ENCODE data around the gene RFC3.

Gene RFC3

DNA sequence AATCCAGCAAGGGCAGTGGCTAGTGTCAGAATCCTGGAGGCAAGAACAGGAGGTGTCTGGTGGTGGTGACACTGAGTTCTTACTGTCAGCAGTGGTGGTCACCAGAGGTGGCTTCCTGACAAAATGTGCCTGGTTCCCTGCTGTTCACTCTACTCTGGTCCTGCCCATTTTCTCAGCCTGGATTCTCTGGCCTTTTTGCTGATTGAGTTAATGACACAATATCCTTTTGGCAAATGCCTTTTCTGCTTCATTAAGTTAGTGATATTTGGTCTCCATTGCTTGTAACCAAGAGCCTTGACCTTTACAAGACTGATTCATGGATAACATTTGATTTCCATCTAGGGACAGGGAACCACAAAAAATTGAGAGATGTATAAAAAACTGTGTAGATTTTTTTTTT lies 51.1 kb downstream of the RFC3 start:
- no peak for DNase-seq

DNA sequence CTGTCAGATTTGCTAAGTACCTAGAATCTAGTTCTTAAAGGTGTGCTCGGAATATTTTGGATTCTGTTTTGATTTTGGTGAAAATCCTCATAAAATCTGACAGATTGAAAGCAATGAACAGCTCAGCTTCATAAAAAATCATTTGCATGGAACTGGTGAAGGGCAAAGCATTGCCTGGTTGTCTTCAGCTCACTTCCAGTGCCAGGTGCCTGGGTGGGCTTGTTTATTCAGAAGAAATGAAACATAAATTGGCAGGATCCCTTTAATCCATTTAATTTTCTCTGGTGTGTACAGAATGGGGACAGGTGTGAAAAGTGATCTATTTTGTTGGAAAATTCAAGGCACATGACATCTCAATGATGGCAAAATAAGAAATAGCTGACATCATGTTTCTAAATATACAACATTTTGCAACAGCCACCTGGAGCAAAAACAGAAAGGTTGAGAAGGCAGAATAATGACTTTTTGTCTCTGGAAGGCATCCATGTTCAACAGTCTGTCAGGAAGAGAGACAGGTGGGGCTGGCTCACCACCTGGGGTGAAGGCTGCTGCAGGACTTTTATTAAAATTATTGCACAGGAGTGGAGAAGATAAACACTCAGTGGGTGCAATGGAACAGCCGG lies 52.2 kb downstream of the RFC3 start:
- no peak for DNase-seq

DNA sequence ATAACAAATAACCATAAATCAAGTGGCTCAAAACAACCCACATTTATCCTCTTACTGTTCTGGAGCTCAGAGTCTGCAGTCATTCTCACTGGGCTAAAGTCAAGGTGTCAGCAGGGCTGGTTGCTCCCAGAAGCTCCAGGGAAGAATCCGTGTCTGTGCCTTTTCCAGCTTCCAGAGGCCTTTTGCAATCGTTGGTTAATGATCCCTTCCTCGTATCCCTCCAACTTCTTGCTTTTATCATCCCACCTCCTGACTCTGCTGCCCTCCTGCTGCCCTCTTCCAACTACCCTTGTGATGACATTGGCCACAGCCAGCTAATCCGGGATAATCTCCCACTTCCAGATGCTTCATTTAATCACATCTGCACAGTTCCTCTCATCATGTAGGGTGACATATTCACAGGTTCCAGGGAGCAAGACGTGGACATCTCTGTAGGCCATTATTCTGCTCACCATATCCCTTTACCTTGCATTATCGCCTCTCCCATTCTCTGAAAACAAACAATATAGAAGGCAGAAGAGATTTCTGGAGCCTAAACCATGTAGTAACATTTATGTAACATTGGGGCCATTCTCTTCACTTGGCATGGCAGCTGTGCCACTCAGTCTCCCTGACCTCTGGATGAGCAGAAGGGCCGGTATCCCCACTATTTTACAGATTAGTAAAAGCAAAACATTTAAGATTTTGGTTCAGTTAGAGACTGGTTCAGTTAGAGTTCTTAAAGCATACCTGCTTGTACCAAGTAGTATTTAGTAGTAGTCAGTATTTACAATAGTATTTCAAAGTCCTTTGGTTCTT lies 53.5 kb downstream of the RFC3 start:
- no peak for DNase-seq

DNA sequence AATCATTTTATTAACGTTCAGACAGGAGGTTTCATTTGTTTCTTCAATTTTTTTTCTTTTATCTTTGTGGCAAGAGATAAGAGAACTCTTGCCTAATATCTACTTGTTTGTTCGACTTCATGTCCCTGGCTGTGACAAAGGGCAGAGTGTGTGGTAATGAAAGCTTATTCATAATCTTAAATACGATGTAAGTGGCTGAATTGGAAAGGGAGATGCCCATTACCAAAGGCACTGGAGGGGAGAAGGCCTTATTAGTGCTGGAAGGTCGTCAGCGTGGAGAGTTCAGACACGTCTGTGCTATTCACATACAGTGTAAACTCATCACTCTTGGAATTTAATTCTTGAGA lies 54.0 kb downstream of the RFC3 start:
- no peak for DNase-seq

DNA sequence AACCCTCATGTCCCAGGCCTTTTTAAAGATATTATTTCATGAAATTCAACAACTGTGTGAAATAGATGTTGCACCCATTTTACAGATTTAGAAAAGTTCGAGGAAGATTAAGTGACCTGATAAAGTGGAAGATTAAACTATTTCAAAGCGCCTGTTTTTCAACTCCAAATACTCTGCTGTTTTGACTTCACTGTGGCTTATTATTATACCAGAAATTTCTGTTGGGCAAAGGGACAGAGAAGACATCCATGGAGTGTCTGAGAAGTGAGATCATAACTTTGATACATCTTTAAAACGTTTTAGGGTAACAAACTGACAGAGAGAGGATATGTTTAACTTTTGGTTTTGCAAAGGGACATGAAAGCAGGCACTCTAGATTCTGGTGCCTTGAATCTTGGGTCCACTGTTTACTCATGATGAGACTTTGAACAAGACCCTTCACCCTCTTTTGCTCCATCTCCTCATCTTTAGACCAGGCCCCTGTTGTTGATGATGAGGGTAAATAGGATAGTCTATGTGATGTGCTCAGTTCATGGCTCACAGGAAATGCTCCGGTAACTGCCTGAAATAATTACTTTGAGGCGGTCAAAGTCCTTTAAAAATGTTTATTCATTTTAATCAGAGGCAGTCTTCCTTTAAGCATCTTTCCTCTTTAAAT lies 55.4 kb downstream of the RFC3 start:
- DNase-seq = no peak

DNA sequence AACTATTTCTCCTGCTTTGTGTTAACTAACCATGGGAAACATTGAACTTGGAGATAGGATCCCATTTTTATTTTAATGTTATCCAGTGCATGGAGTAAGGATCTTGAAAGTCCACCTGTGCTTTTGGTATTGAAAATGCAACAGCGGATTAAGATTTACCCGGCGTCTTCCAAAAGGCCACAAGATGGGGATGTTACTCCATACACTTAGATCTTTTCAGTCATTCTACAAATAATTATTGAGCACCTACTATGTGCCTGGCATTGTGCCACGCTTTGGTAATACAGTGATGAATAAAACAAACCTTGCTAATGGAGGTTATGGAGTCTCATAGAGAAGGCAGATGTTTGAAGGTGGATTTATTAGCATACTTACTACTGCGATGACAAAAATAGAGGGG lies 56.9 kb downstream of the RFC3 start:
- no peak for DNase-seq

DNA sequence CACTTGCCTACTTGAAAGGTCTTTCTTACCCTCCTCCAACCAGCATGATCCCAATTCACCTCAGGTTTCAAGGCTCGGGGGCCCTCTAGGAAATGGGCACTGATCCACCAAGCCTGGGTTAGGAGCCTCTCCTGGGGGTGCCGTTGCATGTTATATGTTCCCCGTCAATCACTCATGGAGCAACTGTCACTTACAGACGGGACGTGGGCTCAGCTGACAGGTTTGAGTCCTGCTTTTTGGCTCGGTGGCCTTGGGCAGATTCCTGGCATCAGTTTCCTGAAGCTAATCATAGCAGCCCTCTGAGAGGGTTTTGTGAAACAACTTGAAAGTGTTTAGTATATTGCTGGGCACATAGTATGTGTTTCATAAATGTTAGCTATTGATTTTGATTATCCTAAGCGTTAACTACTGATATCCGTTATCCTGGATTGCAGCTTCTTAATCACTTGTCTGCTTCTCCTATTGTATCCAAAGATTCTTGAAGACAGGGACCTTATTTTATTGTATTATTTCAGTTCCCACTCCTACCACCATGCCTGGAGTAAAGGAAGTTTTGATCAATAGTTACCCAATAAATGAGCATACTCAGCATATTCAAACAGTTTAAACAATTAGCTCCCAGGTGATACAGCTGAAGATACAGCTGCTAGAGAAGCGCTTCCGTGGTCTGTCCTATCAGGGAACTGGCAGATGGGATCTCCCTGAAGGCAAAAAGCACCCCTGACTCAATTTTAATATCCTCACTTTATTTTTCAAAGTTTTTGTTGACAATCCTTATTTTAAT lies 57.9 kb downstream of the RFC3 start:
- no peak for DNase-seq

DNA sequence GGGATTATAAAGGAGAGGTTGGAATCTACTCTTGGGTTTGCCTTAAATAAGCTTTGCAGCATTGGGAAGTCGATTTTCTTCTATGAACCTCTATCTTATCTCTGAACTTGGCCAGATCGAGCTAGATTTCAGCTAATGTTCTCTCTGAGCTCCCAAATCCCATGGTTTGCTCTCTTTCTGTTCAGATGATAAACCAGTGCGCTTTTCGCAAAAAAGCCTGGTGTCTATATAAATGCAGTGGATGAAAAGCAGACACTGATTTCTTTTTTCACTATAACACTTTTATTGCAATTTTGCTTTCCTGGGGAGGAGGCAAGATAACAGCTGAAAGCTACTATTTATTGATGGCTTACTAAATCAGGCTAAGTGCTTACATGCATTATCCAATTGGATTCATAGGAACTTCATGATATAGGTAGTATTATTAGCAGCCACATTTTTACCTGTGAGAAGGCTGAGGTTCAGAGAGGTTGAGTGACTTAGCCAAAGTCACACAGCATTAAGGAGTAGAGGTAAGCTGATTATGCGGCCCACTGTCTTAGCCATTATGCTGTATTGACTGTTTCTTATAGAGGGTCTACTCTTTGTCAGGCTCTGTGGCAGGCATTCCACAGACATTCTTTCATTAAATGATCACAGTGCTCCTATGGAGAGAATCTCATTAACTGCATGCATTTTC lies 58.9 kb downstream of the RFC3 start:
- no peak for DNase-seq

DNA sequence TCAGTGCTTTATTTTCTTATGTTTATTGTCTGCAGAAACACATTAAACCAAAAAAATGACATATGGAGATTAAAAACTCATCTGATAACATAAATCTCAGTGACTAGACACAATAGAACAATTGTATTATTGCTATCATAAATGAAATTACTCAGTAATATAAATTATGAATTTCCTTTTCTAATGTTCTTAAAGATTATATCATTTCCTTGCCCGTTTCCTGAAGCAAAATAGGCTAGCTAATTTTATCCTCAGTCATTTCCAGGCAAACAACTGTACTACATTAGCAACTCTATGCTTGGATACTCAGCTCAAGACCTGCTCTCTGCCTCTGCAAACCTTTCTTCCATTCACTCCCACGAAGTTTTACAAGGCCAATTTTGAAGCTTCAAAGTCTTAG lies 61.2 kb downstream of the RFC3 start:
- DNase-seq = no peak

DNA sequence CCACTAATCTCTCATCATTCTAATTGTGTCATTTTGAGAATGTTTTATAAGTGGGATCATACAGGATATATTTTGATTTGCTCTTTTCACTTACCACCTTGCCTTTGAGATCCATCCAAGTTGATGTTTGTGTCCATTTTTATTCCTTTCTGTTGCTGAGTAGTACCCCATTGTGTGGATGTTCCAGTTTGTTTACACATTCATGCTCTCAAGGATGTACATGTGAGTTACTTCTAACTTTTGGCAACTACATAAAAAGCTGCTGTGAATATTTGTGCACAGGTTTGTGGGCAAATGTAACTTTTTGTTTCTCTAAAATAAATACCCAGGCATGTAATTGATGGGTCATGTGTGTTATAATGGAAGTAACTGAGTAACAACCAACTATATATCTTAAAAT lies 64.9 kb downstream of the RFC3 start:
- DNase-seq = no peak

DNA sequence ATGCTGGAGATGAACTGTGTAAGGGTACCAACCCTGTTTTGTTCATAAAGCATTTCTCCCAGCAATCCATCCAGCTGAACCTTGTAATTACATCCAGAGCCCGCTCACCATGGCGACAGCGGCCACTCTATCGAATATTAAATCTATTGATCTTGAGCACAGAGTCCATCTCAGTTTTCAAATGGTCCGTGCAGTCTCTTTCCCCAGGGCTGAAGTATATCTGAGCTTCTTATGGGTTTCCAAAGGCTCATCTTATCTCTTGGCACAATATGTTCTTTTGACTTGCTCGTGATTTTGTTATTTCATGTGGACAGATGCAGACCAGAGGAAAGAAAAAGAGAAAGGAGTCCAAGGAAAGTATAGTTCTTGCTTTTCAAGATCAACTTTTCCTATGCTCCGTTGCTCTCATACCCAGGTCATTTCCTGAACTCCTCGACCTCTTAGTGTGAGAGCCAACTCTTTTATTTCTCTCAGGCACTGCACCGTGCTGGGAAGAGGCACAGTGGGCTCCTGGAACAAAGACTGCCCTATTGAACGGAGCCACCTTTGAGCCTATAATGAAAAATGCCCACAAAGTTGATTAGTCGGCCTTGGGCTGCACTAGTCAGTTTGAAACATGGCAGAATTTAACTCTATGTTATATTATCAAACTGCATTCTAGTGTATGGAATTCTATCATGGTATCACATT lies 66.7 kb downstream of the RFC3 start:
- no peak for DNase-seq
